Osteocyte (in vitro differentiated cells): ENCODE measurements around the gene SPTBN4. TPM values are rescaled to one million over a fixed set of nuclear protein-coding genes. Genes with fewer than 3 reads are reported as not detected.
"Not testable (repeated sequence)": the region's sequence is repeated elsewhere in the genome, so short reads cannot be mapped to it uniquely, and the experiment has no call there.

Source experiments
- DNase-seq: peaks from one replicate; pipeline ENCODE4 v3.0.0; 2021; ENCODE audit warnings: mixed read lengths; ENCODE audit not compliant: unreplicated experiment; ENCODE audit errors: extremely low spot score
- H3K27ac Mint-ChIP-seq: one replicate; pipeline ENCODE4 v1.8.0; 2021; ENCODE audit warnings: mild to moderate bottlenecking, mixed read lengths; ENCODE audit not compliant: unreplicated experiment
- H3K27me3 Mint-ChIP-seq: one replicate; pipeline ENCODE4 v1.8.0; 2021; ENCODE audit warnings: mixed read lengths; ENCODE audit not compliant: unreplicated experiment
- H3K36me3 Mint-ChIP-seq: one replicate; pipeline ENCODE4 v1.8.0; 2021; ENCODE audit warnings: mixed read lengths; ENCODE audit not compliant: unreplicated experiment
- H3K4me1 Mint-ChIP-seq: one replicate; pipeline ENCODE4 v1.8.0; 2021; ENCODE audit warnings: mixed read lengths; ENCODE audit not compliant: unreplicated experiment
- H3K4me3 Mint-ChIP-seq: one replicate; pipeline ENCODE4 v1.8.0; 2021; ENCODE audit warnings: mild to moderate bottlenecking, moderate library complexity, mixed read lengths; ENCODE audit not compliant: unreplicated experiment
- H3K9me3 Mint-ChIP-seq: one replicate; pipeline ENCODE4 v1.8.0; 2021; ENCODE audit warnings: mixed read lengths; ENCODE audit not compliant: unreplicated experiment
- total RNA-seq: library from RNA; stranded (reverse); gene quantifications from 2 replicates; pipeline ENCODE4 v1.2.1, GENCODE V29; 2021
- TF ChIP-seq, protein P1 (sequence below): fragments of 200-600 bp; sonication (generic); IDR thresholded peaks from 2 replicates; pipeline ENCODE4 v1.5.0; 2021; ENCODE audit warnings: antibody characterized with exemption, mild to moderate bottlenecking, moderate library complexity

Gene SPTBN4
- total RNA-seq, 1 donor from 2014 or later, result 0.48 TPM

DNA sequence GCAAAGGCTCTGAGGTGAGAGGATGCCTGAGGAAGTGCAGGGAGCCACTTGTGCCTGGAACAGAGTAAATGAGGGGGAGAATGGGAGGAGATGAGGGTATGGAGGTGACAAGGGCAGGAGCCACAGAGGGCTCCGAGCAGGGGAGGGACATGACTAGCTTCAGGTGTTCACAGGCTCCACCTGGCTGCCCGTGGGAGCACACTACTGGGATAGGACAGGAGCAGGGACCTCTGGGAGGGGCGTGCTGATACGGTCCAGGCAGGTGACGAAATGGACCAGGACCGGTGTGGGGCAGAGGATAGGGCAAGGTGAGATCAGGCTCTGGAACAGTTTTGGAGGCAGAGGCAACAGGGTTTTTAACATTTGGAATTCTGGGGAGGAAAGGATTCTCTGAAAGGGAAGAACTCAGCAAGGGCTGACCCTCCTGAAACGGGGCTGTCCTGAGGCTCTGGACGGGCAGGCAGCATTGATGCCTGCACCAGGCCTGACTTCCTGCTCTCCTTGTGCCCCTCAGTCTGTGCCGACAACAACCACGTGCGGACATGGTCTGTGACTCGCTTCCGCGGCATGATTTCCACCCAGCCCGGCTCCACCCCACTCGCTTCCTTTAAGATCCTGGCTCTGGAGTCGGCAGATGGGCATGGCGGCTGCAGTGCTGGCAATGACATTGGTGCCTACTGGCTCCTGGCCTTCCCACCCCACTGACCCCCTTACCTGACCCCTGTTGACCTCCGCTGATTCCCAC is 121.5 kb downstream of the SPTBN4 start:
- H3K9me3 Mint-ChIP-seq, result no peaks in the 10 kb centered on the region
- no peak for DNase-seq
- TF ChIP-seq, protein P1, sequence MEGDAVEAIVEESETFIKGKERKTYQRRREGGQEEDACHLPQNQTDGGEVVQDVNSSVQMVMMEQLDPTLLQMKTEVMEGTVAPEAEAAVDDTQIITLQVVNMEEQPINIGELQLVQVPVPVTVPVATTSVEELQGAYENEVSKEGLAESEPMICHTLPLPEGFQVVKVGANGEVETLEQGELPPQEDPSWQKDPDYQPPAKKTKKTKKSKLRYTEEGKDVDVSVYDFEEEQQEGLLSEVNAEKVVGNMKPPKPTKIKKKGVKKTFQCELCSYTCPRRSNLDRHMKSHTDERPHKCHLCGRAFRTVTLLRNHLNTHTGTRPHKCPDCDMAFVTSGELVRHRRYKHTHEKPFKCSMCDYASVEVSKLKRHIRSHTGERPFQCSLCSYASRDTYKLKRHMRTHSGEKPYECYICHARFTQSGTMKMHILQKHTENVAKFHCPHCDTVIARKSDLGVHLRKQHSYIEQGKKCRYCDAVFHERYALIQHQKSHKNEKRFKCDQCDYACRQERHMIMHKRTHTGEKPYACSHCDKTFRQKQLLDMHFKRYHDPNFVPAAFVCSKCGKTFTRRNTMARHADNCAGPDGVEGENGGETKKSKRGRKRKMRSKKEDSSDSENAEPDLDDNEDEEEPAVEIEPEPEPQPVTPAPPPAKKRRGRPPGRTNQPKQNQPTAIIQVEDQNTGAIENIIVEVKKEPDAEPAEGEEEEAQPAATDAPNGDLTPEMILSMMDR, result no peak
- H3K36me3 Mint-ChIP-seq, result peaks cover 25% of the 10 kb centered on the region
- no peaks in the 10 kb centered on the region for H3K27me3 Mint-ChIP-seq
- no peak overlapping the region for H3K4me3 Mint-ChIP-seq
- peaks cover 11% of the 10 kb centered on the region for H3K4me1 Mint-ChIP-seq
- no peak overlapping the region for H3K27ac Mint-ChIP-seq

DNA sequence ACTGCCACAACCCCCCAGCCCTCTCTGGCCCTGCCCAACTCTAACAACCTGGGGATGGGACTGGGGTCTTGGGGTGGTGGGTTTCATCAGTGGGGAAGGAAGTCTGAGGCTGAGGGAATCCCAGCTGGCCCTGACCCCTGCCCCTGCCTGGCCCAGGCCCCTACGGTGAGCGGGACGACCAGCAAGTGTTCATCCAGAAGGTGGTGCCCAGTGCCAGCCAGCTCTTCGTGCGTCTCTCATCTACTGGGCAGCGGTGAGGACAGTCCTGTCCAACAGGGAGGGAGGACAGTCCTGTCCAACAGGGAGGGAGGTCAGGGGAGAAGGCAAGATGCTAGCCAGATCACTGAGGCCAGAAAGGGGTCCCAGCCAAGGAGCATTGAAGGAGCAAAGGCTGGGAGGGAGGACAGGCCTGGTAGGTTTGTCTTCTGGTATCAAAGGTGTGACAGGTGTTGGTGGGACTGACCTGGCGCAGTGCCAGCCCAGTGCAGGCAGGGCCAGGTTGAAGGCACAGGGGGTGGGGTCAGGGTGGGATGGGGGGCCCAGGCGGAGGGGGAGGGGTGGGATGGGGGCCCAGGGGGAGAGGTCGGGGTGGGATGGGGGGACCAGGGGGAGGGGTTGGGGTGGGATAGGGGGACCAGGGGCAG is 122.2 kb downstream of the SPTBN4 start:
- Mint-ChIP-seq H3K4me1 (peaks cover 11% of the 10 kb centered on the region), H3K9me3 (no peaks in the 10 kb centered on the region), H3K36me3 (peaks cover 23% of the 10 kb centered on the region), H3K27ac (no peak overlapping the region), H3K4me3 (no peak overlapping the region), H3K27me3 (no peaks in the 10 kb centered on the region)
- TF ChIP-seq, protein P1, result no peak
- DNase-seq, result no peak

DNA sequence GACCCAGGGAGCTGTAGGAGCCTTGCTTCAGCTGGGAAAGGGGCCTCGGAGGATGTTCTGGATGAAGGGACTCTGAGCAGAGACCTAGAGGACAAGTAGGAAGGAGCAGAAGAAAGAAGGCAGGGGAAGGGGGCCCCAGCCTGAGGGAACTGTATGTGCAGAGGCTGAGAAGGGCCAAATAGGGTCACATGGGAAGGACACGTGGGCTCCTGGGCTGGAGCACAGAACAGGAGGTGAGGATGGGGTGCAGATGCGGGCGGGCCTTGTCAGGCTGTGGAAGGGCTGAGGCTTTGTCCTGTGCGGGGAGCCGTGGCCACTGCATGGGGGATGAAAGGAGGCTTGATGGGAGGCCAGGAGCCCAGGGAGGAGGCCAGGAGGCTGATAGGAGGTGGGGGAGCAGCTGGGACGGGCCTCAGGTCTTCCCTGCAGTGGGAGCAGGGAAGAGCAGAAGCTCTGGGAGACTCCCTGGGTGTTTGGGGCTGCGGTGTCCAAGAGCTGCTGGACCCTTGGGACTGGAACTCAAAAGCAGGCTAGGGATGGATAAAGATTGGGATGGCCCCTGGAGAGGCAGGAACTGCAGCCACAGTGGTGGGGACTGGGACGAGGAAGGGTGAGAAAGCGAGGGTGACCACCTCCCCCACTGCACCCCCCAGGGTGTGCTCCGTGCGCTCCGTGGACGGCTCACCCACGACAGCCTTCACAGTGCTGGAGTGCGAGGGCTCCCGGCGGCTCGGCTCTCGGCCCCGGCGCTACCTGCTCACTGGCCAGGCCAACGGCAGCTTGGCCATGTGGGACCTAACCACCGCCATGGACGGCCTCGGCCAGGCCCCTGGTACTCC is 123.0 kb downstream of the SPTBN4 start:
- TF ChIP-seq, protein P1, result no peak
- no peaks in the 10 kb centered on the region for H3K27me3 Mint-ChIP-seq
- no peak overlapping the region for H3K4me3 Mint-ChIP-seq

DNA sequence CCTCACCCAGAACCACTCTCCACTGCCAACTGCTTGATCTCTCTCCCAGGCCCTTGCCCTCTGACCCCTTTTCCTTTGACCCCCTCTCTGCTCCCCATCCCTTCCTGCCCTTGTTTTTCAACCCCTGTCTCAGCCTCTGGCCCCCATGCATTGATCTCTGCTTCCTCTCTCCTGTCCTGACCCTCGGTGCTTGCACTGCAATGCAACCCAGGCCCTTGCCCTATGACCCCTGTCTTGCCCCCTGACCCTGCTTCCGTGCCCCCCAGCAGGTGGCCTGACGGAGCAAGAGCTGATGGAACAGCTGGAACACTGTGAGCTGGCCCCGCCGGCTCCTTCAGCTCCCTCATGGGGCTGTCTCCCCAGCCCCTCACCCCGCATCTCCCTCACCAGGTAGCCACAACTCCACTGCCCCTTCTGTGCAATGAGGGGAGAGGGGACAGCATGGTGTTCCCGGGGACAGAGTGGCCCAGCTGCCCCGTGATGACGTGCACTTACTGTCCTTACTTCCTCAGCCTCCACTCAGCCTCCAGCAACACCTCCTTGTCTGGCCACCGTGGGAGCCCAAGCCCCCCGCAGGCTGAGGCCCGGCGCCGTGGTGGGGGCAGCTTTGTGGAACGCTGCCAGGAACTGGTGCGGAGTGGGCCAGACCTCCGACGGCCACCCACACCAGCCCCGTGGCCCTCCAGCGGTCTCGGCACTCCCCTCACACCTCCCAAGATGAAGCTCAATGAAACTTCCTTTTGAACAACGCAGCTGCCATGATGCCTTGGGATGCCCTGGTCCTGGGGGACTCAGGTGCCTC is 123.9 kb downstream of the SPTBN4 start:
- TF ChIP-seq, protein P1, result no peak
- Mint-ChIP-seq H3K36me3 (peaks cover 17% of the 10 kb centered on the region), H3K27ac (no peak overlapping the region)

More for the DNA sequence above, 123.0 kb downstream of the SPTBN4 start:
- no peak overlapping the region for H3K27ac Mint-ChIP-seq
- H3K36me3 Mint-ChIP-seq, result peaks cover 19% of the 10 kb centered on the region
- DNase-seq, result no peak
- H3K9me3 Mint-ChIP-seq, result no peaks in the 10 kb centered on the region
- peaks cover 15% of the 10 kb centered on the region for H3K4me1 Mint-ChIP-seq

DNA sequence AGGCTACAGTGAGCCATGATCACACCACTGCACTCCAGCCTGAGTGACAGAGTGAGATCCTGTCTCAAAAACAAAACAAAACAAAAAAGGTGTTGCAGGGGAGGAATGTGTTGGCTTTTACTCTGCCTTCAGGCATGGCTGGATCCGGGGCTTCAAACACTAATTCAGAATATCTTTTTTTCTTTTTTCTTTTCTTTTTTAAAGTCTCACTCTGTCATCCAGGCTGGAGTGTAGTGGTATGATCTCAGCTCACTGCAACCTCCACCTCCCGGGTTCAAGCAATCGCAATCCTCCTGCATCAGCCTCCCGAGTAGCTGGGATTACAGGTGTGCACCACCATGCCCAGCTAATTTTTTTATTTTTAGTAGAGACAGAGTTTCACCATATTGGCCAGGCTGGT is 124.9 kb downstream of the SPTBN4 start:
- H3K9me3 Mint-ChIP-seq, H3K4me3 Mint-ChIP-seq, DNase-seq, H3K27me3 Mint-ChIP-seq, H3K27ac Mint-ChIP-seq: not testable (repeated sequence)
- Mint-ChIP-seq H3K36me3 (peaks cover 13% of the 10 kb centered on the region), H3K4me1 (peaks cover 13% of the 10 kb centered on the region)

More for the DNA sequence above, 123.9 kb downstream of the SPTBN4 start:
- no peak for DNase-seq
- Mint-ChIP-seq H3K4me3 (no peak overlapping the region), H3K9me3 (no peaks in the 10 kb centered on the region), H3K27me3 (no peaks in the 10 kb centered on the region), H3K4me1 (peaks cover 17% of the 10 kb centered on the region)
